AML-193 (cell line): ENCODE measurements around the gene SLC9A9.
"Not testable (repeated sequence)": the region's sequence is repeated elsewhere in the genome, so short reads cannot be mapped to it uniquely, and the experiment has no call there.

Experiments
- DNase-seq, 2 experiments: peaks; one replicate each; lab custom pipeline; 2025; lab: John Stamatoyannopoulos, UW

Gene SLC9A9

DNA sequence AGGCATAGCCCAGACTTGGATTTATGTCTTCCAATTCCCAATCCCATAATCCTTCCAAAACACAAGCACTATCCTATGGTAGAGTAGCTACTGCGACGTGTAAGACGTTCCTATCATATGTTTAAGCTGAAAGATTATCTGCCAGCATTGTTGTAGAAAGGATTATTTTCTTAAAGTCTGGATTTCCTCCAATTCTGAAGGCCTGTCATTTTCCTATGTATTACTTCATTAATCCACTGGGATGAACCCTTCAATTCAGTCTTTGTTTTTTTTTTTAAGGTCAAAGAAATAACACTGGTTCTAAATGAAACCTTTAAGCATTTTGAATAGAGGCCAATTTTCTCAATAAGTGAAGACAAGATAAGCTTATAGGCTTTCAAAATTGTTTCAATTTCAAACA, 289.0 kb downstream of the SLC9A9 start:
- DNase-seq = no peak

- DNase-seq = no peak
These were observed 295.4 kb downstream of the SLC9A9 start for GRCh38 chr3:143552851-143553250.

- peak in 1 of 2 experiments; percentile 26 for DNase-seq
These were observed 296.5 kb downstream of the SLC9A9 start for GRCh38 chr3:143551761-143552160.

DNA sequence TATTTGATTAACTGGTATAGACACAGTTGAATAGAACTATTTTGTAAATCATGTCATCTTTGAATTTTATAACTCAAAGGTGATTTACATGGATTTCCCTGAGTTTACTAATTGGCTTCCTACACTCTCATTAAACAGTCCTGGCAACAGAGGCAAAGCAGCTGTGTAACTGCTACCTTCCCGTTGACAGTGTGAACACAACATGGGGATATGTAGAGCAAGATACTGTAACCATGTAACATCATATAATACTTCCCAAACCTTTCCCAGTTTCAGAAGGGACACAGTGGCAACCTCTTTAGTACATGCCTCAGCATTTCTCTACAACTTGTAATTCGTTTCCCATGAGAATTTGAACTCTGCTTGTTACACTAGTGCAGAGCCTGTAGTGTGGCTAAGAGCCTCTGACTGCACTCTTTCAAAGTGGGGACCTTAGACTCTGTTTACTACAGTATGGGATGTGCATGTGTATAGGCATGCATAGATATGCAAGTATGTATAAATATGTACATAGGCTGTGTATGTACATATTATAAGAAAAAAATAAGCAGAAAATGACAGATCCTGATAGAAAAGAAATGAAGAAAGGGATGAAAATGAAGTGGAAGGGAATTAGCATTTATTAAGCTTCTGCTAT, 299.3 kb downstream of the SLC9A9 start:
- DNase-seq = no peak

DNA sequence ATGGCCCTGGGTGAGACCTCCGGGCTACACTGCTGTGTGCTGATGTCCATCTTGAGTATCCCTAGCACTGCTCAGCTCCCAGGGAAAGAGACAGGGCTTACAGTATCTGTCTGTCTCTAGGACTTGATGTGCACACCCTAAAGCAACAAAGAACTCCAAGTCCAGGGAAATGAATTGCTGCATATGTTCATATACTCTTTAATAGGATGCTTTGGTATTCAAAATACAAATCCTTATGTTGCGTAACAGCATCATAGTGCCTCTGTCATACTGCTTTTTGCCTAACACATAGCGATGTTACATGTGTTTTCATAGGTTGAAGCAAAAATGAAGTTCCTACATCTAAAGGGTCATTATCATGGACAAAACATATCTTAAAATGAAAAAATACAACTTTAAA, 299.9 kb downstream of the SLC9A9 start:
- DNase-seq = no peak

DNA sequence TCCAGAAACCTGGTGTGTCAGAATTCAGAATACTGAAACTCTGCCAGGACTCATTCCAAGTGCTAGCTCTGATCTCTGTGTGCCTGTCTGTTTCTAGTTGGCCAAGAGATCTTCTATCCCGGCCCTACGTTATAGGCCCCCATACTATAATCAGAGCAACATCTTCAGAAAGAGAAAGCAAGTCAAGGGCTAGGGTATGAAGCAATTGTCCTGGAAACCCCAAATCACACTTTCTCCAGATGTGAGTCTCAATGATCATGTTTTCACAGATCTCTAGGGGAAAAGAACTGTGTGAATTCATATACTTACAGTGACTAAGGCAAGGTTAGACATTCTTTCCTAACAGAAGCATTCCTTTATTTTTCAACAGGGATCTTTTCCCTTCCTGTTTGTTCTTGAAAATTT, 309.7 kb downstream of the SLC9A9 start:
- DNase-seq = no peak

GRCh38 chr3:143538061-143538460, 310.2 kb downstream of the SLC9A9 start:
- DNase-seq = no peak

GRCh38 chr3:143536817-143537535, 311.3 kb downstream of the SLC9A9 start:
- DNase-seq = no peak

GRCh38 chr3:143535994-143536784, 312.1 kb downstream of the SLC9A9 start:
- DNase-seq = no peak

DNA sequence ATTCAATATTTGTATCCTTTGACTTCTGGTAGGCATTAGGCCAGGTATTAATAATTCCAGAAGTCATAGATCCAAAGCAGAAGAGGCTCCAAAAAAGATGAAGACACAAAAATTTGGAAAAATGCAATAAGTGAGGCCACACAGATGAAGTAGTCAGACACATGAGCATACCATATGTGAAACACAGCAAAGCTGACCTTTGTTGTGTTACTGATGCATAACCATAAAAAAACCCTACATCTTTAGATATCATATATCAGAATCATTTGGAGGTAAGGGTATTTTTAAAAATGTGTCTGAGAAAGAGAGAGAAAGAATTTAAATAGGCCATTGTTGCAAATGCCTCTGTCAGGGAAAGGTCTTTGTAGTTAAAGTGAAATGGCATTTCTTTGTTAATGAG, 314.9 kb downstream of the SLC9A9 start:
- no peak for DNase-seq

GRCh38 chr3:143532091-143532490, 316.2 kb downstream of the SLC9A9 start:
- DNase-seq = no peak

GRCh38 chr3:143531101-143531500, 317.2 kb downstream of the SLC9A9 start:
- DNase-seq = no peak

DNA sequence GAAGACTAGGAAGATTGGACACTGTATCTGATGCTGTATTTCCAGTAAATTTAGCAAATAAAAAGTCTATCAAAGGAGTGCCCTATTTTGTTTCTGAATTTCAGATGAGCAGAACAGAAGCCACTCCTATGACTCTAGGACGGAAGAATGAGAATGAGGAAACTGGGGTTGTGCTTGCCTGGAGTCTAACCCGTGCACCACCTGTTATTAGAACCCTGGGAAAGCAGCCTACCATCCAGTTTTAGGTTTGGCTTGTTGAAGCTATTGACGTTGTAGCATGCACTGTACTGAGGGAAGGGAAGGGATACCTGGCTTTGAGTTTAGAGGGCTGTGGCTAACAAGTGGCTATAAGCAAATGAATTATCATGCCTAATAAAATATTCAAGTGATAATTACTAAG, 318.5 kb downstream of the SLC9A9 start:
- no peak for DNase-seq

- DNase-seq = no peak
These were observed 319.2 kb downstream of the SLC9A9 start for GRCh38 chr3:143529018-143529478.

- DNase-seq = no peak
These were observed 322.2 kb downstream of the SLC9A9 start for GRCh38 chr3:143526011-143526545.

- DNase-seq = no peak
These were observed 322.9 kb downstream of the SLC9A9 start for GRCh38 chr3:143525408-143525807.

GRCh38 chr3:143521803-143522202, 326.5 kb downstream of the SLC9A9 start:
- DNase-seq = no peak

DNA sequence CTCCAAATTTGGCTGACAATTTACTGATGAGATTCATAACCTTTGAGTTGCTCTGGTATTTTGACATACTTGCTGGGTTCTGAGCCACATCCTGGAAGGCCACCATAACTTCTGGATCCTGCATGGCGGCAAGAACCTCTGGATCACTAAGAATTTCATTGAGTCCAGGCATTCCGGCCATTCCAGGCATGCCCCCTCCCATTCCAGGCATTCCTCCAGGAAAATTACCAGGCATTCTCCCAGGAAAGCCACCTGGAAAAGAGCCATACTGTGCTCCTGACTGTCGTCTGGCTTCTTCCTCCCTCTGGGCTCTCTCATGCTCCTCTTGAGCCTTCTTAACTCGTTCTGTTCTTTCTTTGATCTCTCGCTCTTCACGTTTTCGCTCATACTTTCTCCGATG, 331.1 kb downstream of the SLC9A9 start:
- not testable (repeated sequence) for DNase-seq

DNA sequence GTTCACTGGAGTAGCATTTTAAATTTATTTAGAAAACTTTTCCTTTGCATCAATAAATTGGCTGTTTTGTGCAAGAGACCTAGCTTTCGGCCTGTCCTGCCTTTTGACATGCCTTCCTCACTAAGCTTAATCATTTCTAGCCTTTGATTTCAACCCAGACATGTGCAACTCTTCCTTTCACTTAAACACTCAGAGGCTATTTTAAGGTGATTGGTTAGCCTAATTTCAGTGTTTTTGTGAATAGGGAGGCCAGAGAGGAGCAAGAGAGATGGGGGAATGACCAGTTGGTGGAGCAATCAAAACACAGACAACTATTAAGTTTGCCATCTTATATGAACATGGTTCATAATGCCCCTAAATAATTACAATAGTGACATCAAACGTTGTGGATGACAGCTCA, 333.4 kb downstream of the SLC9A9 start:
- DNase-seq = no peak

GRCh38 chr3:143514109-143514508, 334.2 kb downstream of the SLC9A9 start:
- no peak for DNase-seq

DNA sequence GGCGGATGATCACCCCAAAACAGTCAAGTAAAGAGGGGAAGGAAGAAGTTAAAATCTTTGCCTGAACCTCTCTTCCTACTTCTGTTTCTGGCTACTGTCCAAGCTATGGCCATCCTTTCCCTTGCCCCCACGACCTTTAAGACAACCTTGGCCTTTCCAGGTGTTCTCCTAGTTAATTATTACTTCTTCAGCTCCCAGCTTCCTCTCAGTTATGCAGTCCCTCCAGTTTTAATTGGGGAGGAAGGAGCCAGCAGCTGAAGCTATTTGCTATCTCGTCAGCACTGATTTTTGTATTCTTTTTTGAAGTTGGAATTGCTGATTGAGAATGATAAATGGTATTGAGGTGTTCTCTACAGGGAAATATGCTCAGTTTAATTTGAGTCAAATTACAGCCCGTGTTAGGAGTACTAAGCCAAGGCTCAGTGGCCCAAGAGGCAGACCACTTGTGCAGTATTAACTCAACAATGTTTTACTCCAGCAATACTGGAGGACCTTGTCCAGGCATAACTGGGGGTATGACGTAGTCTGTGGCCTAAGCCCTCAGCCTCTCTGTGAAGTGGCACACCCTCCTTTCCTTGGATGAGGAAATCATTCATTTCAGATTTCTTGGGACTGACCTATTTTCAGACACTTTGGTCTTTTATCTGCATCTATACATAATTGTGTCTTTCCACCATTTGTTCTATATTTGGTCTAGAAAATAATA, 336.9 kb downstream of the SLC9A9 start:
- no peak for DNase-seq

GRCh38 chr3:143510601-143511000, 337.7 kb downstream of the SLC9A9 start:
- no peak for DNase-seq
